Coronary artery (tissue), 2 donors: ENCODE data around the gene C9orf152.
"Not testable (repeated sequence)": the region's sequence is repeated elsewhere in the genome, so short reads cannot be mapped to it uniquely, and the experiment has no call there.

ENCODE experiments used
- DNase-seq: peaks from one replicate; pipeline ENCODE4 v3.0.0-alpha.2; 2017; ENCODE audit warnings: low spot score
- H3K27ac ChIP-seq, 2 donors: fragments of 200-600 bp; sonication (generic); one replicate each; pipeline ENCODE4 v1.5.1; 2016 to 2019
- H3K4me3 ChIP-seq: fragments of 200-600 bp; sonication (generic); 2 replicates; pipeline ENCODE4 v1.5.1; 2016; ENCODE audit warnings: mild to moderate bottlenecking, moderate library complexity
- TF ChIP-seq, protein P1 (sequence below): fragments of 200-600 bp; sonication (generic); IDR thresholded peaks from one replicate; pipeline ENCODE4 v1.5.1; 2019; ENCODE audit warnings: antibody characterized with exemption

Gene C9orf152

DNA sequence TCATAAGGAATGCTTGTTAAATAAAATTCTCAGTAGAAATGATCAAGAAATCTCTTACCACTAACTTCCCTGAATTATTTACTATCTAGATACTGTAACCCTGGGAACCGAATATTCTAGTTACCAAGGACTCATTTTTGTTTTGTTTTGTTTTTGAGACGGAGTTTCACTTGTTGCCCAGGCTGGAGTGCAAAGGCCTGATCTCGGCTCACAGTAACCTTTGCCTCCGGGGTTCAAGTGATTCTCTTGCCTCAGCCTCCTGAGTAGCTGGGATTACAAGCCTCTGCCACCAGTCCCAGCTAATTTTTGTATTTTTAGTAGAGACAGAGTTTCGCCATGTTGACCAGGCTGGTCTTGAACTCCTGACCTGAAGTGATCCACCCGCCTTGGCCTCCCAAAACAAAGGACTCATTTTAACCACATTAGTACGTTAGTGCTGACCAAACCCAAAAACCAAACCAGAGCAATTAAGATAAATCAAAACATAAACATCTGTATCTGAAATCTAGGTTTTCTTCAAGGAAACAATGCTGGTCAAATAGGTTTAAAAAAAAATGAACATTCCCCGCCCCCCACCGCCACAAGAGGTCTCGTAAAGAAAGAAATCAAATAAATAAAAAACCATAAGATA, 44.7 kb upstream of the C9orf152 start:
- peak overlapping the region in 1 of 2 donors; percentile 18 for H3K27ac ChIP-seq
- H3K4me3 ChIP-seq = no peak overlapping the region
- TF ChIP-seq, protein P1, sequence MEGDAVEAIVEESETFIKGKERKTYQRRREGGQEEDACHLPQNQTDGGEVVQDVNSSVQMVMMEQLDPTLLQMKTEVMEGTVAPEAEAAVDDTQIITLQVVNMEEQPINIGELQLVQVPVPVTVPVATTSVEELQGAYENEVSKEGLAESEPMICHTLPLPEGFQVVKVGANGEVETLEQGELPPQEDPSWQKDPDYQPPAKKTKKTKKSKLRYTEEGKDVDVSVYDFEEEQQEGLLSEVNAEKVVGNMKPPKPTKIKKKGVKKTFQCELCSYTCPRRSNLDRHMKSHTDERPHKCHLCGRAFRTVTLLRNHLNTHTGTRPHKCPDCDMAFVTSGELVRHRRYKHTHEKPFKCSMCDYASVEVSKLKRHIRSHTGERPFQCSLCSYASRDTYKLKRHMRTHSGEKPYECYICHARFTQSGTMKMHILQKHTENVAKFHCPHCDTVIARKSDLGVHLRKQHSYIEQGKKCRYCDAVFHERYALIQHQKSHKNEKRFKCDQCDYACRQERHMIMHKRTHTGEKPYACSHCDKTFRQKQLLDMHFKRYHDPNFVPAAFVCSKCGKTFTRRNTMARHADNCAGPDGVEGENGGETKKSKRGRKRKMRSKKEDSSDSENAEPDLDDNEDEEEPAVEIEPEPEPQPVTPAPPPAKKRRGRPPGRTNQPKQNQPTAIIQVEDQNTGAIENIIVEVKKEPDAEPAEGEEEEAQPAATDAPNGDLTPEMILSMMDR = no peak
- DNase-seq = no peak

DNA sequence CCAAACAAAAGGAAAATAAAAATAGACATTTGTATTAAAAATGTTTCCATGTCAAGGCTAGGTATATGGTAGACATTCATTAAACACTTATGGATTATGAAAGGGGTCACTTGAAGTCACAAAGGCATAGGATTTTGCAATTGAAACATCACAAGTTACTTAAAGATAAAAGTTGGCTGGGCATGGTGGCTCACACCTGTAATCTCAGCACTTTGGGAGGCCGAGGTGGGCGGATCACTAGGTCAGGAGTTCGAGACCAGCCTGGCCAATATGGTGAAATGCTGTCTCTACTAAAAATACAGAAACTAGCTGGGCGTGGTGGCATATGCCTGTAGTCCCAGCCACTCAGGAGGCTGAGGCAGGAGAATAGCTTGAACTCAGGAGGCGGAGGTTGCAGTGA, 43.8 kb upstream of the C9orf152 start:
- not testable (repeated sequence) for H3K27ac ChIP-seq, DNase-seq, H3K4me3 ChIP-seq

- TF ChIP-seq, protein P1 = no peak
- Histone ChIP-seq H3K4me3 (no peak overlapping the region), H3K27ac (no peak overlapping the region)
- DNase-seq = no peak
Observed at GRCh38 chr9:110251212-110251611, 43.3 kb upstream of the C9orf152 start.

DNA sequence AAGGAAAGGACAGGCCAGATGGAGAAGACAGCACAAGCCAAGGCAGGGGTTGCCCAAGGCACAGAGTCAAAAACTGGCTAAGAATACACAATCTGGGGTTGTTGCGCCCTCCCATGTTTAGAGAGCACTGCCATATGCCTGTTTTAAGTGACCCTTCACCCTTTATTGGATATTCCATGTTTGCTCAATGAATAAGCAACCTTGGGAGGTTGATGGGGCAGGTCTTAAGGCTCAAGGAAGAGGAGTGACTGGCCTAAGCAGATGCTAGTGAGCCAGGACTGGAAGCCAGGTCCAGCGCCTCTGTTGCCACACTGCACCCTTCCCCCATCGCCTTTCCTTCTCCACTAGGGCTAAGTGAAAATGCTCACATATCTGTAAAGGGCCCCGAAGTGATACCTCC, 41.6 kb upstream of the C9orf152 start:
- DNase-seq = no peak
- H3K27ac ChIP-seq = no peak overlapping the region
- TF ChIP-seq, protein P1 = no peak
- H3K4me3 ChIP-seq = no peak overlapping the region

DNA sequence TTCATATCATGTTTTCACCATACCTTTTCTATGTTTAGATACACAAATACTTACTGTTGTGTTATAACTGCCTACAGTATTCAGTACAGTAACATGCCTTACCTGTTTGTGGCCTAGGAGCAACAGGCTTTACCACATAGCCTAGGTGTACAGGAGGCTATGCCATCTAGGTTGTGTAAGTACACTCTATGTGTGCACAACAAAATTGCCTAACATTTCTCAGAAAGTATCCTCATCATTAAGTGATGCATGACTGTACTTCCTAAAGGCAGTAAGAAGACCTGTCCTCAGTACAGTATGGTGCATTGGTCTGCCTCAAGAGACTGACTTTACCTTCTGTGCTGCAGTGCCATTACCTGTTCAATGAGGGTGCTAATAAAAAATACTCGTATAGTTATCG, 40.4 kb upstream of the C9orf152 start:
- no peak overlapping the region for H3K27ac ChIP-seq
- TF ChIP-seq, protein P1 = no peak
- DNase-seq = no peak
- H3K4me3 ChIP-seq = no peak overlapping the region

DNA sequence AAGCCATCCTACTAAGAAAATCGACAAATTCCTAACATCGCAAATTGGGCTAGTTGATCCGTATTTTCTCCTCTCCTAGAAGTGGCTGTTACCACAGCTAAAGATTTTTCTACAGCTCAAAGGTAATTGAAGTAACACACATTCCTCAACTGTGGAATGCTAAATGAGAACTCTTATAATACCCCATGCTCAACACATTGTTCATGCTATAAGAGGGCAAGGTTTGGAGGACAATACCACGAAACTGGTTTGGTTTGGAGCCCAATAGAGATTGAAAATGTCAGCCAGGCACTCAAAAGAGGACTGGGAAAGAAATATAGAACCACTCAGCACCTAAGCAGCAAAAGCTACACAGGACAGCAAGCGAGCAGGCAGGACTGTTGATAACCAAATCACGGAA, 38.3 kb upstream of the C9orf152 start:
- DNase-seq = no peak
- TF ChIP-seq, protein P1 = no peak
- Histone ChIP-seq H3K4me3 (no peak overlapping the region), H3K27ac (no peak overlapping the region)

DNA sequence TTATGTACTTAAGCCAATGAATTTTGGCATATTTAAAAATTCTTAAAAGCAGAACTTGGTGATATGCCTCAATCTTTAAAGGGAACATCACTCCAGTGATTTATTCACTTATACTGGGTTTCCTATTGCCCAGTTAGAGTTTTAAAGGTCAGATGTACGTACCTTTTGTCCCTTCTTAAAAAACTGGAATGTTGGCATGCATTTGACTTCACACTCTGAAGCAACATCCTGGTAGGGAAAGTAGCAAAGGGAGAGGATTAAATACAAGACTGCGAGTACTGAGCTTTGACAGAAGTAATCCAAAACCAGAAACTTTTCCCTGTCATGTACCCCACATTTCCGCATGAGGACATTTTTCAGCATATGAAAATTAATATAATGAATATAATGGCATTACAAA, 36.7 kb upstream of the C9orf152 start:
- DNase-seq = no peak
- H3K27ac ChIP-seq = no peak overlapping the region
- H3K4me3 ChIP-seq = no peak overlapping the region
- TF ChIP-seq, protein P1 = no peak
